ENCODE measurements around the gene C12orf76.
"Not testable (repeated sequence)": the region's sequence is repeated elsewhere in the genome, so short reads cannot be mapped to it uniquely, and the experiment has no call there.

Gene C12orf76

GRCh38 chr12:110062241-110062640, 13.9 kb upstream of the C12orf76 start:
- DNase-seq, result no peak

- no peak for DNase-seq
Measured at GRCh38 chr12:110059651-110060000, 11.3 kb upstream of the C12orf76 start.

- DNase-seq, result no peak
Measured at GRCh38 chr12:110058875-110059615, 10.7 kb upstream of the C12orf76 start.

- not testable (repeated sequence) for DNase-seq
Measured at GRCh38 chr12:110056643-110057042, 8.3 kb upstream of the C12orf76 start.

- not testable (repeated sequence) for DNase-seq
Measured at GRCh38 chr12:110055375-110056352, 7.3 kb upstream of the C12orf76 start.

- DNase-seq, result no peak
Measured at GRCh38 chr12:110050927-110051326, 2.6 kb upstream of the C12orf76 start.

GRCh38 chr12:110049666-110050065, 1.3 kb upstream of the C12orf76 start:
- not testable (repeated sequence) for DNase-seq

- not testable (repeated sequence) for DNase-seq
Measured at GRCh38 chr12:110049034-110049433, 712 bp upstream of the C12orf76 start.

- DNase-seq, result no peak
Measured at GRCh38 chr12:110047297-110047940, 903 bp downstream of the C12orf76 start.

GRCh38 chr12:110046451-110047187, 1.7 kb downstream of the C12orf76 start:
- no peak for DNase-seq

- peak; percentile 86 for DNase-seq
Measured at GRCh38 chr12:110042264-110042663, 6.1 kb downstream of the C12orf76 start.

- DNase-seq, result peak; percentile 21
Measured at GRCh38 chr12:110039085-110039807, 9.1 kb downstream of the C12orf76 start.

- DNase-seq, result no peak
Measured at GRCh38 chr12:110038741-110039084, 9.6 kb downstream of the C12orf76 start.

- DNase-seq, result no peak
Measured at GRCh38 chr12:110037315-110037714, 11.0 kb downstream of the C12orf76 start.

- DNase-seq, result no peak
Measured at GRCh38 chr12:110035534-110036104, 12.7 kb downstream of the C12orf76 start.

- no peak for DNase-seq
Measured at GRCh38 chr12:110033888-110034287, 14.4 kb downstream of the C12orf76 start.

GRCh38 chr12:110029290-110029815, 19.0 kb downstream of the C12orf76 start:
- DNase-seq, result no peak

GRCh38 chr12:110028323-110028722, 20.0 kb downstream of the C12orf76 start:
- DNase-seq, result no peak

- DNase-seq, result no peak
Measured at GRCh38 chr12:110024051-110024450, 24.3 kb downstream of the C12orf76 start.

- no peak for DNase-seq
Measured at GRCh38 chr12:110023059-110023980, 25.0 kb downstream of the C12orf76 start.

Measured in NCI-H345 (cell line).